Uterus (tissue), 4 donors: Measurements from ENCODE around the gene PIP5KL1. TPM values are rescaled to one million over a fixed set of nuclear protein-coding genes. Genes with fewer than 3 reads are reported as not detected.

Source experiments
- DNase-seq, 2 donors: peaks; one replicate each; pipeline ENCODE4 v3.0.0-alpha.2; 2019 to 2020
- H3K27ac ChIP-seq, 2 donors: fragments of 200-600 bp; sonication (generic); 1 replicate in 1 of 2; 2 replicates in 1 of 2; pipeline ENCODE4 v1.5.1; 2016 to 2018
- H3K27me3 ChIP-seq, 2 donors: fragments of 200-600 bp; sonication (generic); one replicate each; pipeline ENCODE4 v1.5.1; 2018 to 2019; ENCODE audit warnings: control low read depth in 1 of 2
- H3K36me3 ChIP-seq, 2 donors: fragments of 200-600 bp; sonication (generic); one replicate each; pipeline ENCODE4 v1.5.1; 2019; ENCODE audit warnings: control low read depth in 1 of 2
- H3K4me1 ChIP-seq, 2 donors: fragments of 200-600 bp; sonication (generic); one replicate each; pipeline ENCODE4 v1.5.1; 2018 to 2019; ENCODE audit warnings: control low read depth in 1 of 2
- H3K4me3 ChIP-seq, 2 donors: fragments of 200-600 bp; sonication (generic); 1 replicate in 1 of 2; 2 replicates in 1 of 2; pipeline ENCODE4 v1.5.1; 2018 to 2019; ENCODE audit warnings: mild to moderate bottlenecking in 1 of 2
- H3K9me3 ChIP-seq, 2 donors: fragments of 200-600 bp; sonication (generic); one replicate each; pipeline ENCODE4 v1.5.1; 2019; ENCODE audit warnings: control low read depth in 1 of 2
- POLR2A ChIP-seq, 2 donors: fragments of 450-650 bp; IDR thresholded peaks; one replicate each; pipeline ENCODE4 v1.6.1; 2016; ENCODE audit warnings: antibody characterized with exemption in 2 of 2, mild to moderate bottlenecking in 1 of 2, moderate library complexity in 1 of 2
- intact Hi-C: fragments of 100-400 bp; cut with DNase I; formaldehyde crosslinking; loops from one replicate; pipeline ENCODE4 v1.15.1; 2023; ENCODE audit warnings: low total_unique reads
- total RNA-seq, 4 donors: library from RNA; depleted of rRNA in 3 of 4; stranded (reverse); fragments of >200 nt in 3 of 4; gene quantifications; one replicate each; pipeline versions ENCODE4 v1.1.0 to v1.2.4, GENCODE V29; 2014 to 2023
- TF ChIP-seq, protein P1 (sequence below), 4 experiments: fragments of 200-600 bp in 2 of 4; fragments of 450-650 bp in 2 of 4; sonication (generic) in 2 of 4; IDR thresholded peaks; one replicate each; pipeline ENCODE4 v1.5.1; 2016 to 2019; ENCODE audit warnings: antibody characterized with exemption in 4 of 4, mild to moderate bottlenecking in 2 of 4, moderate library complexity in 1 of 4
- donor health status: DM: yes; HTN: yes; CAD: no.

Gene PIP5KL1
- total RNA-seq, 4 donors from 2014 or later: 2.9 to 11.3 (median 3.2) TPM; not detected in 1

DNA sequence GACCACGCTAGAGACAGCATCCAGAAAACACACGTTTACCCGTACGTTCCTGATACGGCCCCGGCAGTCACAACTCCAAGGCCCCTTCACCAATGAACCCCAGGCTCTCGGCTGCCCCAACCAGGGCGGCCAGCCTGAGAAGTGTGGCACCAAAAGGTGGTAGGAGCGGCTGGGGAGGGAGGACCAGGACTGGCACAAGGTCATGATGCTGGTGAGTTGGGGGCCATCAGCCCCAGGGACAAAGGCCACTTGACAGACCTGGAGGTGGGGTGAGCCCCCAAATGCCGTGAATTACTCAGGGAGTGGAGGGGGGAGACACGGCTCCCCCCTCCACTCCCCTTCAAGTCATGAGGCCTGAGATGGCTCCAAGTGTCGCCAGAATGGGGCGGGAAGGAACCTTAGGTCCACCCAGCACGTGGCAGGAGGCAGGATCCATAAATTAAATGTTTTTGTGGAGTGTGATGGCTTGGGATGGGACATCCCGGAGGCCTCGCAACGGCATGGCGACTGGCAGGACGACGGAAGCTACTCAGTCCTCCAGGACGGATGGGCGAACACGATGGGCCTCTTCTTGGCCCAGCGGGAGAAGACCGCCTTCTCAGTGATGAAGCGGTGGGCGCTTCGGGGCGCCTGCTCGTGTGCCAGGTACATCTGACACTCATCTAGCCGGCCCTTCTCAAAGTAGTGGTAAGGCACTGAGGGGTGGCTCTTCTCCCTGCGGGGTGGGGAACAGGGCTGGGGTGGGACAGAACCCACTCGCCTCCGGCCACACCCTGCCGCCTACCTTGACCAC, 22.5 kb downstream of the PIP5KL1 start:
- intact Hi-C loops: no loop called here

DNA sequence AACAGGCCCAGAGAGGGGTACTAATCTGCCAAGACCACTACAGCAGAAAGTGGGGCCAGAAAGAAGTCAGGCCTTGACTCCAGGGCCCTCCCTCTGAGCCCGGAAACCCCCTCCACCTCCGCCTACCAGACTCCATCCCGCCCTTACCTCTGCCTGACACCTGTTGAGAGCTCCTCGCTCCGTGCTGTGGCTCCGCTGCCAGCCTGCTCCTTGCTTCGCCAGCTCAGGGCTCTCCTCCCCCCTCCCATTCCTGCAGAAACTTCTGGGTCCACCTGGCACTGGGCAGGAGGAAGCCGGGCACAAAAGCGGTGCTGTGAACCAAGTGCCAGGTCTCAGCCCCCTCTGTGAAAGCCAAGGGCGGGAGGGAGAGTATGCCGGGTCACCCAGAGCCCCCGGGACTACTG, 24.8 kb downstream of the PIP5KL1 start:
- Histone ChIP-seq H3K27me3 (no peaks in the 10 kb centered on the region), H3K36me3 (no peaks in the 10 kb centered on the region), H3K4me3 (no peak overlapping the region), H3K4me1 (peaks cover 0 to 23% of the 10 kb centered on the region in 2 donors), H3K27ac (peak overlapping the region; percentile 78 to 89), H3K9me3 (no peaks in the 10 kb centered on the region)
- DNase-seq: peak in 1 of 2 donors; percentile 19
- TF ChIP-seq, protein P1, sequence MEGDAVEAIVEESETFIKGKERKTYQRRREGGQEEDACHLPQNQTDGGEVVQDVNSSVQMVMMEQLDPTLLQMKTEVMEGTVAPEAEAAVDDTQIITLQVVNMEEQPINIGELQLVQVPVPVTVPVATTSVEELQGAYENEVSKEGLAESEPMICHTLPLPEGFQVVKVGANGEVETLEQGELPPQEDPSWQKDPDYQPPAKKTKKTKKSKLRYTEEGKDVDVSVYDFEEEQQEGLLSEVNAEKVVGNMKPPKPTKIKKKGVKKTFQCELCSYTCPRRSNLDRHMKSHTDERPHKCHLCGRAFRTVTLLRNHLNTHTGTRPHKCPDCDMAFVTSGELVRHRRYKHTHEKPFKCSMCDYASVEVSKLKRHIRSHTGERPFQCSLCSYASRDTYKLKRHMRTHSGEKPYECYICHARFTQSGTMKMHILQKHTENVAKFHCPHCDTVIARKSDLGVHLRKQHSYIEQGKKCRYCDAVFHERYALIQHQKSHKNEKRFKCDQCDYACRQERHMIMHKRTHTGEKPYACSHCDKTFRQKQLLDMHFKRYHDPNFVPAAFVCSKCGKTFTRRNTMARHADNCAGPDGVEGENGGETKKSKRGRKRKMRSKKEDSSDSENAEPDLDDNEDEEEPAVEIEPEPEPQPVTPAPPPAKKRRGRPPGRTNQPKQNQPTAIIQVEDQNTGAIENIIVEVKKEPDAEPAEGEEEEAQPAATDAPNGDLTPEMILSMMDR (IDR thresholded peaks at IDR 0.05): no peak
- TF ChIP-seq POLR2A (IDR thresholded peaks at IDR 0.05): no peak
- intact Hi-C loops: no loop called here

More for the DNA sequence above, 22.5 kb downstream of the PIP5KL1 start:
- Histone ChIP-seq H3K4me1 (peaks cover 0 to 23% of the 10 kb centered on the region in 2 donors), H3K4me3 (no peak overlapping the region), H3K36me3 (no peaks in the 10 kb centered on the region), H3K9me3 (no peaks in the 10 kb centered on the region), H3K27ac (no peak overlapping the region), H3K27me3 (no peaks in the 10 kb centered on the region)
- DNase-seq: no peak
- TF ChIP-seq POLR2A (IDR thresholded peaks at IDR 0.05): no peak
- TF ChIP-seq, protein P1 (IDR thresholded peaks at IDR 0.05): no peak

DNA sequence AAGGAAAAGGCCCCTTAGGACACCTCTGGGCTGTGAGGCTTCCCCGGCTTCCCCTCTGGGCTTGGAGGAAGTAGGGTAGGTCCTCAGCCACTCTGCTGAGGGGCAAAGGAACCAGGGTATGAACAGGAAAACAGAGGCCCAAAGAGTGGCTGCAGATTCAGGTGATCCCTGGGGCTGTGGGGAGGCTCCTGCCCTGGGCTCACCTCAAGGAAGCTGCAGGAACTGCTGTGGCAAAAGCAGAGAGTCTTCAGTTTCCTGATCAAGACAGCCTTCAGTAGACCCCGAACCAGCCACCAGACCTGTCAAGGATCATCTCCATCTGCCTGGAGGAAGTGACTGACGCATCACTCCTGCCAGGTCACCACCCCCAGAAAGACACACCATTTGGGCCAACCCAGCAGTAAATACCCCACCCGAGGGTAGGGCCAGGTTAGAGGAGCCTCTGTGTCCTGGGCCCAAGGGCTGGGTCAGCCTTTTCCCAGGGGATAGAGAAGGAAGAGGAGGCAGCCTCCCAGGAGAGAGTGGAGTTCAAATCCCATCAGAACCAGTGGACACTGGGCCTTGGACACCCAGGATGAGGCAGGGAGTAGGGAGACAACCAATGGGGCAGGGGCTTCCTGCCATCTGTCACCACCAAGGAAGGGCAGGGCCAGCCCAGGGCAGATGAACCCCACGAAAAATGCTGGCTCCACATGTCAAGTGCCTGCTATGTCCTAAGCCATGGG, 25.4 kb downstream of the PIP5KL1 start:
- Histone ChIP-seq H3K9me3 (no peaks in the 10 kb centered on the region), H3K27ac (peak overlapping the region; percentile 78 to 89), H3K27me3 (no peaks in the 10 kb centered on the region), H3K4me1 (peaks cover 0 to 23% of the 10 kb centered on the region in 2 donors), H3K4me3 (no peak overlapping the region), H3K36me3 (no peaks in the 10 kb centered on the region)
- intact Hi-C loops: no loop called here
- DNase-seq: peak in 1 of 2 donors; percentile 18
- TF ChIP-seq, protein P1 (IDR thresholded peaks at IDR 0.05): no peak
- TF ChIP-seq POLR2A (IDR thresholded peaks at IDR 0.05): no peak

DNA sequence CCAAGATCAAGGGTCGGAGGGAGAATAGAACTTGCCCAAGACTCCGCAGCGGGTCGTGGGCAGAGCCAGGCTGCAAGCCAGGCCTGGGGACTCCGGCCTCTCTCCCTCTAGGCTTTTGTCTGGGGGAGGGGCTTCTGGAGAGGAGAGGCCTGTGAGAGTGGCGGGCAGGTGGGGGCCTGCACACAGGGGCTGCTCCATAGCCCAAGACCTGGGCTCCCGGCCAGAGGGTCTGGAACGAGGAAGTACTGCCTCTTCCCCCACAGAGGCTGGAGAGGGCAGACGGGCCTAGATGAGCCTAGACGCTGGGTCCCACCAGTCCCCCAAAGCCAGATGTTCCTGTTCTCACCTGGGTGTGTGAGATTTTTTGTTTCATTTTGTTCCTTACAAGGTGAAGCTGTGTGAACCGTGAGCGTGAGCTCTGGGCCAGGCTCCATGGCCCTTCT, 26.0 kb downstream of the PIP5KL1 start:
- peaks cover 0 to 28% of the 10 kb centered on the region in 2 donors for H3K4me1 ChIP-seq
- TF ChIP-seq, protein P1 (IDR thresholded peaks at IDR 0.05): no peak
- TF ChIP-seq POLR2A (IDR thresholded peaks at IDR 0.05): no peak
- peak overlapping the region; percentile 78 to 89 for H3K27ac ChIP-seq
- DNase-seq: peak; percentile 62 to 70
- H3K4me3 ChIP-seq: no peak overlapping the region
- no peaks in the 10 kb centered on the region for H3K36me3 ChIP-seq
- intact Hi-C loops: no loop called here
- no peaks in the 10 kb centered on the region for H3K9me3 ChIP-seq
- no peaks in the 10 kb centered on the region for H3K27me3 ChIP-seq
